Hematopoietic multipotent progenitor cell (in vitro differentiated cells): ENCODE data around the gene KRTAP22-1. TPM values are rescaled to one million over a fixed set of nuclear protein-coding genes. Genes with fewer than 3 reads are reported as not detected.

Experiments
- DNase-seq, 3 donors: peaks; one replicate each; pipeline ENCODE4 v3.0.0-alpha.2; 2011 to 2015; ENCODE audit warnings: low read depth in 2 of 3, low spot score in 2 of 3
- small RNA-seq: library from RNA; depleted of rRNA; stranded (forward); fragments of <200 nt; gene quantifications from one replicate; pipeline ENCODE3, GENCODE V24; 2012
- total RNA-seq: library from RNA; depleted of rRNA; stranded (reverse); fragments of >200 nt; gene quantifications from one replicate; pipeline ENCODE4 v1.2.3, GENCODE V29; 2012

KRTAP22-1 gene
- total RNA-seq, 1 donor, result not detected

GRCh38 chr21:30623362-30623761, 22.5 kb downstream of the KRTAP22-1 start:
- DNase-seq, result no peak

GRCh38 chr21:30625449-30626165, 24.7 kb downstream of the KRTAP22-1 start:
- DNase-seq, result no peak

GRCh38 chr21:30628109-30628508, 27.2 kb downstream of the KRTAP22-1 start:
- no peak for DNase-seq

DNA sequence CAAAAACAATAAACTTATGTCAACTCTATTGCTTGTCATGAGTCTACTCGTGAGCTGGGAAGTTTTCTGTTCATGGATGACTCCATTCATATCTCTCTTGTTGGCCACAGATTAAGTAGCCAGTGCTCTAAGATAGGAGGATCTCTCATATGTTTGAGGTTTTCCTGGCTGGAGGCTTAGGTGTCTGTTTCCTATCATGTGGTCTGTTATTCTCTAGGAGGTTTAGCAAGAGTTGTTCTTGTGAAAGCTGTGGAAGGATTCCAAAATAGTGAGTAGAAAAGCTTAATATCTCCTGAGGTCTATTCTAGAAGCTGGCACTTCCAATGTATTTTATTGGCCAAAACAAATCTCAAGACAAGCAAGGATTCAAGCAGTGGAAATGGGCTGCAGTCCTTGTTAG, 28.3 kb downstream of the KRTAP22-1 start:
- DNase-seq, result no peak

DNA sequence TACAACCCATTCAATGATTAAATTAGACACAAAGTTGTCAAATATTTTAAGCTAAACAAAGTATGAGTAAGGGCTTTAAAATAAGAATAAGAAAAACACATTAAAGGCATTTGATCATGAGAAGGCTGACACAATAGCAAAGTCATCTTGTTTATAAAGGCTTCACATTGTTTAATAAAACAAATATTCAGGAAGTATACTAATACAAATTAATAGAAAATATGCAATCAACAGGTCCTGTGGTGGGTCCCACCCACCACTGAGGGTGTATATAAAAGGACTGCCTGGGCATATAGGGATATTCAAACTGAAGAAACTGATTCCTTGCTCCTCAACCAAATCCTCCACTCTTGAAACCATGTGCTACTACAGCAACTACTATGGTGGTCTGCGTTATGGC, 34.0 kb downstream of the KRTAP22-1 start, which contains the start of gene KRTAP20-2:
KRTAP20-2 (plus strand) TSS at position 301 of the 400 bp plus-strand sequence; CDS start at position 359, 58 bp downstream.
- DNase-seq, result no peak

- no peak for DNase-seq
Observed at GRCh38 chr21:30638686-30639085, 37.8 kb downstream of the KRTAP22-1 start.

DNA sequence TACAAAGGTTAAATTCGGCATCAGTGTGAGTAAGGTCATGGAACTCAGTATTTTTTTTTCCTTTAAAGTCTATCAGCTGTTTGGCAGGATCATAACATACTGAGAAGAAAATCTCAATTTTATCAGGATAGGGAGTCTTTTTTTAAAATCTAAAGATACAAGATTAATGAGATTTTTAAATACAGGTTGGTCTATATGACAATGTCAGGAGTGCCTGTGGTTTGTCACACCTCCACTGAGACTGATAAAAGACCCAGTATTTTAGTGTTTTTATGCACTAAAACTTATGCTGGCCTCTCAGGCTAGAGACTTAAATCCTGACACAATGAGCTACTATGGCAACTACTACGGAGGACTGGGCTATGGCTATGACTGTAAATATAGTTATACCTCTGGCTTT, 41.7 kb downstream of the KRTAP22-1 start, which contains the start of gene KRTAP20-3:
KRTAP20-3 (plus strand) TSS at position 301 of the 400 bp plus-strand sequence.
- DNase-seq, result no peak

- no peak for DNase-seq
Observed at GRCh38 chr21:30646904-30647414, 46.1 kb downstream of the KRTAP22-1 start.

Small RNAs within 50 kb of the gene (small RNA-seq; reads per million reads assigned to genes)
- gene KRTAP20-1 (not detected), gene KRTAP20-3 (not detected), gene KRTAP20-4 (not detected), gene KRTAP22-1 (not detected), gene KRTAP22-2 (not detected)

Other genes with a start within 250 kb of the KRTAP22-1 start
- not detected for gene KRTAP13-2, start 228.8 kb upstream of the KRTAP22-1 start, total RNA-seq
- 0.27 TPM for gene KRTAP13-1, start 205.1 kb upstream of the KRTAP22-1 start, total RNA-seq
- gene KRTAP13-3, start 175.2 kb upstream of the KRTAP22-1 start, total RNA-seq, result not detected
- not detected for gene KRTAP13-4, start 170.9 kb upstream of the KRTAP22-1 start, total RNA-seq
- not detected for gene KRTAP15-1, start 160.8 kb upstream of the KRTAP22-1 start, total RNA-seq
- not detected for gene KRTAP19-1, start 120.7 kb upstream of the KRTAP22-1 start, total RNA-seq
- not detected for gene KRTAP19-2, start 113.7 kb upstream of the KRTAP22-1 start, total RNA-seq
- not detected for gene KRTAP19-3, start 109.1 kb upstream of the KRTAP22-1 start, total RNA-seq
- not detected for gene KRTAP19-4, start 103.9 kb upstream of the KRTAP22-1 start, total RNA-seq
- gene KRTAP19-5, start 98.9 kb upstream of the KRTAP22-1 start, total RNA-seq, result not detected
- gene KRTAP19-6, start 59.2 kb upstream of the KRTAP22-1 start, total RNA-seq, result not detected
- not detected for gene KRTAP19-7, start 39.8 kb upstream of the KRTAP22-1 start, total RNA-seq
- gene KRTAP22-2, start 10.7 kb upstream of the KRTAP22-1 start, total RNA-seq, result not detected
- not detected for gene KRTAP6-3, start 8.6 kb upstream of the KRTAP22-1 start, total RNA-seq
- not detected for gene KRTAP6-2, start 2.2 kb upstream of the KRTAP22-1 start, total RNA-seq
- not detected for gene KRTAP6-1, start 12.8 kb downstream of the KRTAP22-1 start, total RNA-seq
- not detected for gene KRTAP20-1, start 15.3 kb downstream of the KRTAP22-1 start, total RNA-seq
- gene KRTAP20-4, start 19.5 kb downstream of the KRTAP22-1 start, total RNA-seq, result not detected
- gene KRTAP20-2, start 34.1 kb downstream of the KRTAP22-1 start, total RNA-seq, result not detected
- gene KRTAP20-3, start 41.8 kb downstream of the KRTAP22-1 start, total RNA-seq, result not detected
- not detected for gene KRTAP21-3, start 117.7 kb downstream of the KRTAP22-1 start, total RNA-seq
- not detected for gene KRTAP21-2, start 146.2 kb downstream of the KRTAP22-1 start, total RNA-seq
- gene KRTAP21-1, start 154.3 kb downstream of the KRTAP22-1 start, total RNA-seq, result not detected
- not detected for gene KRTAP8-1, start 212.2 kb downstream of the KRTAP22-1 start, total RNA-seq
- not detected for gene KRTAP7-1, start 228.7 kb downstream of the KRTAP22-1 start, total RNA-seq